GM19452 (cell line): Measurements from ENCODE around the gene TMEM95.

ENCODE experiments used
- ATAC-seq: cut with Tn5 transposase; IDR thresholded peaks from one replicate; pipeline ENCODE4 v1.9.1; 2021; ENCODE audit not compliant: unreplicated experiment

The TMEM95 gene

GRCh38 chr17:7374353-7374752, 19.4 kb downstream of the TMEM95 start:
- no peak for ATAC-seq

GRCh38 chr17:7379134-7379533, 24.2 kb downstream of the TMEM95 start:
- no peak for ATAC-seq

GRCh38 chr17:7380321-7380720, 25.4 kb downstream of the TMEM95 start:
- no peak for ATAC-seq

GRCh38 chr17:7380855-7381683, 26.1 kb downstream of the TMEM95 start, which contains the start of gene TNK1:
TNK1 (plus strand) TSS chr17:7381089; CDS start chr17:7382927, 1,838 bp downstream.
- ATAC-seq: no peak

GRCh38 chr17:7382901-7383300, 27.9 kb downstream of the TMEM95 start:
- ATAC-seq: no peak

- no peak for ATAC-seq
Measured at GRCh38 chr17:7383371-7383741, 28.4 kb downstream of the TMEM95 start.

- ATAC-seq: no peak
Measured at GRCh38 chr17:7383742-7384488, 29.0 kb downstream of the TMEM95 start.

- no peak for ATAC-seq
Measured at GRCh38 chr17:7384489-7385081, 29.6 kb downstream of the TMEM95 start.

GRCh38 chr17:7388856-7389255, 33.9 kb downstream of the TMEM95 start:
- ATAC-seq: no peak

- ATAC-seq: no peak
Measured at GRCh38 chr17:7389924-7390910, 35.3 kb downstream of the TMEM95 start.

GRCh38 chr17:7391307-7391706, 36.4 kb downstream of the TMEM95 start:
- no peak for ATAC-seq

GRCh38 chr17:7392696-7393612, 38.0 kb downstream of the TMEM95 start:
- no peak for ATAC-seq

- ATAC-seq: peak; percentile 46
Measured at GRCh38 chr17:7393613-7394451, 38.9 kb downstream of the TMEM95 start.

GRCh38 chr17:7394452-7395191, 39.7 kb downstream of the TMEM95 start, which contains the start of gene PLSCR3:
PLSCR3 (minus strand) TSS chr17:7394525; CDS start chr17:7394110, 415 bp downstream.
- ATAC-seq: peak; percentile 73

GRCh38 chr17:7396147-7396546, 41.2 kb downstream of the TMEM95 start:
- no peak for ATAC-seq

GRCh38 chr17:7398612-7399011, 43.7 kb downstream of the TMEM95 start:
- ATAC-seq: no peak

GRCh38 chr17:7403043-7403726, 48.2 kb downstream of the TMEM95 start:
- ATAC-seq: no peak

- no peak for ATAC-seq
Measured at GRCh38 chr17:7403727-7403976, 48.7 kb downstream of the TMEM95 start.
